KG1 (cell line): ENCODE measurements around the gene ZCCHC24.
"Not testable (repeated sequence)": the region's sequence is repeated elsewhere in the genome, so short reads cannot be mapped to it uniquely, and the experiment has no call there.

Source experiments
- DNase-seq: peaks from one replicate; lab custom pipeline; 2025; lab: John Stamatoyannopoulos, UW

Gene ZCCHC24

DNA sequence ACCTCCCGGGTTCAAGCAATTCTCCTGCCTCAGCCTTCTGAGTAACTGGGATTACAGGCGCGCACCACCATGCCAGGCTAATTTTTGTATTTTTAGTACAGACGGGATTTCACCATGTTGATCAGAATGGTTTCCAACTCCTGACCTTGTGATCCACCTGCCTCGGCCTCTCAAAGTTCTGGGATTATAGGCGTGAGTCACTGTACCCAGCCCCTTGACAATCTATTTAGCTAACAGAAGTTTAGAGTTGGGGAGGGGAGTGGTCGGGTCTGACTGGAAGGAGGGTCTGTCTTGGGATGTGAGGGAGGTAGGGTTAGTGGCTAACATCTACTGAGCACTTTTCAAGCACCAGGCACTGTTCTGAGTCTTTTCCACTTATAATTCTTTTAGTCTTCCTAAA is 27.0 kb upstream of the ZCCHC24 start:
- DNase-seq = no peak

DNA sequence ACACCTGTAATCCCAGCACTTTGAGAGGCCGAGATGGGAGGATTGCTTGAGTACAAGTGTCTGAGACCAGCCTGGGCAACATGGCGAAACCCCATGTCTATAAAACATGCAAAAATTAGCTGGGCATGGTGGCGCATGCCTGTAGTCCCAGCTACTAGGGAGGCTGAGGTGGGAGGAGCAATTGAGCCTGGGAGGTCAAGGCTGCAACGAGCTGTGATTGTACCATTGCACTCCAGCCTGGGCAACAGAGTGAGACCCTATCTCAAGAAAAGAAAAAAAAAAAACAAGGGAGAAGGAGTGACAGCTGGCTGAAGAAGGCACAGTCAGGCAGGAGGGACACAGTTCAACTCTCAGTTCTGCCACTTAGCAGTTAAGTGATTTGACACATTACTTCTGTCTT is 26.4 kb upstream of the ZCCHC24 start:
- no peak for DNase-seq

GRCh38 chr10:79470096-79470495 is 24.7 kb upstream of the ZCCHC24 start:
- DNase-seq = no peak

DNA sequence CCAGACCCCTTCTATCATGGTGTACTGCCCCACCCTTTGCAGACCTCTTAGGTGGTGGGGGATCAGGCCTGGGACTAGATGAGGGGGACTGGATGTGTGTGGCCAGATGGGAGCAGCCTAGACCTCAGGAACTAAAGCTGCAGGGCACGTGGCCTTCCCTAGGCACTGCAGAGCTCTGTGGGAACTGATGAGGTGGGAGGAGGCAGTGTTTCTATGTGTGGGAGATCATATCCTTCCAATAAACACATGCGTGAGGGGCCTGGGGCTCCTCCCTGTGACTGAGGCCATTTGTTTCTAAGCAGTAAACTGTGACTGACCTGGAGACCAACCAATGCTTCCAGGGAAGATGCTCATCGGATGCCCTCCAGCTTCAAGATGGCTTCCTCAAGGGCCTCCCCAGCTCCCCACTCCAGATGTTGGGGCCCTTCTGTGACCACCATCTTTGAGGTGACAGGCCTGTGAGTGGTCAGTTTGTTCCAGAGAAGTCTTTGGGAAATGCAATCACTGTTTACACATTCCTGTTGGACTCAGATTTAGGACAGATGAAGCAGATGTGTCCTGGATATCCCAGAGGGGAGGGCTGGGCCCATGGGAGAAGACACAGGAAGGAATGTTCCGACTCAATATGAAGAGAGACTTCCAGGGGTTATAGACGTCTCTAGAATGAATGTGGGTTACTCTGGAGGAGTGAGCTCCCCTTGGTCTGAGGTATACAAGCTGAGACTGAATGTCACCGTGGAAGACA is 23.6 kb upstream of the ZCCHC24 start:
- no peak for DNase-seq

- DNase-seq = no peak
Observed at GRCh38 chr10:79468015-79468560, 22.7 kb upstream of the ZCCHC24 start.

DNA sequence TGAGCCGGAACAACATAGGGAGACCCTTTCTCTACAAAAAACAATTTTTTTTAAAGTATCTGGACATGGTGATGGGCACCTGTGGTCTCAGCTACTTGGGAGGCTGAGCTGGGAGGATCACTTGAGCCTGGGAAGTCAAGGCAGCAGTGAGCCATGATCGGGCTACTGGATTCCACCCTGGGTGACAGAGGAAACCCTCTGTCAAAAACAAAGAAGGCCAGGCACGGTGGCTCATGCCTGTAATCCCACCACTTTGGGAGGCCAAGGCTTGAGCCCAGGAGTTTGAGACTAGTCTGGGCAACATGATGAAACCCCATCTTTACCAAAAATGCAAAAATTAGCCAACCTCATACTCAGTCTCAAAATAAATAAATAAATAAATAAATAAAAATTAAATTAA is 19.9 kb upstream of the ZCCHC24 start:
- DNase-seq = no peak

DNA sequence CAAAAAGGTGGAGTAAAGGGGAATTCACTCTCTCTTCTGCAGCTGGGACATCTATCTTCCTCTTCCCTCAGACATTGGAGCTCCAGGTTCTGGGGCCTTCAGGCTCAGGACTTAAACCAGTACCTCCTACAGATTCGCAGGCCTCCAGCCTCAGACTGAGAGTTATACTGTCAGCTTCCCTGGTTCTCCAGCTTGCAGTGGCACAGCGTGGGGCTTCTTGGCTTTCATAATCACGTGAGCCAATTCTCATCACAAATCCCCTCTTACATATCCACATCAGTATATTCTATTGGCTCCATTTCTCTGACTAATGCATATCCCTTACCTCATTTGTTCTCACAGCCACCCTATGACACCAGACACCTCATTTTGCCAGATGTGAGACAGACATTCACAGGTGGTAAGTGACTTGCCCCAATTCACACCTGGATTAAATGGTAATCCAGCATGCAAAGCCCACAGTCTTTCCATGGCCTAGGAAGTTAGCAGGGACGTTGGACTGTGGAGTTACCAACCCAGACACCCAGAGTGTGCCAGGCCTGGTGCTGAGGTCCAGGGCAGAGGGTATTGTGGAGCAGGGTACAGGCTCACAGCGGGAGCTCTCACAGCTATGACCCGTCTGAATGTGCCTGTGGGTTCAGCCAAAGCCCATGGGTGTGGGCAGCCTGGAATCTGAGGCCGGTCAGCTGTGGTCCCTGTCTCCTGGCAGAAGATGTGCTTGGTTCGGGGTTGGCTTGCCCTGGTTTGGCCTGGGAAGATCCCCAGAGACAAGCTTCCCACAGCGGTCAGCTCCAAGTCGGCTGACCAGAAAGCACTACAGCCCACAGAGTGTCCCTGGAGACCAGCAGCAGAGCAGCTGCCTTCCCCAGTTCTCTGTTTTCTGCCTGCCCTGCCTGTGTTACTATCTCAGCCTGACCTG is 18.4 kb upstream of the ZCCHC24 start:
- DNase-seq = no peak

DNA sequence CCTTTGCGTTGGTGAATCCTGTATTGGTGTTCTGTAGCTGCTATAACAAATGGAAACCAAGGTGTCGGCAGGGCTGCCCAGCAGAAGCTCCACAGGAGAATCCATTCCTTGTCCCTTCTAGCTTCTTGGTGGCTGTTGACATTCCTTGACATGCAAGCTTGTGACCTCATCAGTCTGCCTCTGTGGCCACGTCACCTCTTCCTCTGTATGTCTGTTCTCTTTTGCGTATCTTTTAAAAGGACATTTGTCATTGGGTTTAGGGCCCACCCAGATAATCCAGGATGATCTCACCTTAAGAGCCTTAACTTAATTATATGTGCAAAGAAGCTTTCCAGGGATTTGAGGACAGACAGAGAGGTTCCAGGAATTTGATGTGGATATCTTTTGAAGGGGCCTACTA is 15.3 kb upstream of the ZCCHC24 start:
- DNase-seq = no peak

GRCh38 chr10:79459243-79459642 is 13.8 kb upstream of the ZCCHC24 start:
- no peak for DNase-seq

DNA sequence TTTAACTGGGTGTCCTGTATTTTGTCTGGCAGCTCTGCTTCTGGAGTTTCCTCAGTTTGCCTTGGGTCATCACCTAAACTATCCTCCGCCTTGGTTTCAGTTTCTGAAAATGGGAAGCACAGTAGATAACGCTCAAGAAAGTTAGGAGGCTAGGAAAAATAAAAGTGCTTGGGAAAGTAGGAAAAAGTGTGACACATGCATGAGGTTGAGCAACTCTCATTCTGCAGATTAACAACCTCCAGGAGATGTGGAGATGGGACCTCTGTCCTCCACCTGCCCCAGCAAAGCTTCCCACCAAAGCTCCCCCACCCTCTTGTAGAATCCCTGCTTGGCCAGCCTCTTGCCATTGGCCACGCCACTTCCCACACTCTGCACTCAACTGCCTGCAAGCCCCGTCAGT is 13.1 kb upstream of the ZCCHC24 start:
- no peak for DNase-seq

GRCh38 chr10:79457256-79457785 is 11.9 kb upstream of the ZCCHC24 start:
- DNase-seq = no peak

GRCh38 chr10:79454259-79454658 is 8.8 kb upstream of the ZCCHC24 start:
- DNase-seq = no peak

DNA sequence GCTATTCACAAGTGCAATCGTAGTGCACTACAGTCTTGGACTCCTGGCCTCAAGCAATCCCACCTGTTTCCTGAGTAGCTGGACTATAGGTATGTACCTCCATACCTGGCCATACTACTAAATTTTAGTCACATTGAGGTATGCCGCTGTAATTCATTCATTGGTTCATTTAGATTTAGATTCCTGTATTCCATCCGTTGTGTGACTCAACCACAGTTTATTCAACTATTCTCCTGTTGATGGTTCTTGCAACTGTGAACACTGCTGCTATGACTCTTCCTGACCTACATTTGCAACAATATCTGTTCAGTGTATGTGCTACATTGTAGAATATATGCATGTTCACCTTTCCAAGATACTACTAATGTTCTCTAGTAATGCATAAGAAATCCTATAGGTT is 8.0 kb upstream of the ZCCHC24 start:
- DNase-seq = no peak

- no peak for DNase-seq
Observed at GRCh38 chr10:79452174-79452611, 6.8 kb upstream of the ZCCHC24 start.

DNA sequence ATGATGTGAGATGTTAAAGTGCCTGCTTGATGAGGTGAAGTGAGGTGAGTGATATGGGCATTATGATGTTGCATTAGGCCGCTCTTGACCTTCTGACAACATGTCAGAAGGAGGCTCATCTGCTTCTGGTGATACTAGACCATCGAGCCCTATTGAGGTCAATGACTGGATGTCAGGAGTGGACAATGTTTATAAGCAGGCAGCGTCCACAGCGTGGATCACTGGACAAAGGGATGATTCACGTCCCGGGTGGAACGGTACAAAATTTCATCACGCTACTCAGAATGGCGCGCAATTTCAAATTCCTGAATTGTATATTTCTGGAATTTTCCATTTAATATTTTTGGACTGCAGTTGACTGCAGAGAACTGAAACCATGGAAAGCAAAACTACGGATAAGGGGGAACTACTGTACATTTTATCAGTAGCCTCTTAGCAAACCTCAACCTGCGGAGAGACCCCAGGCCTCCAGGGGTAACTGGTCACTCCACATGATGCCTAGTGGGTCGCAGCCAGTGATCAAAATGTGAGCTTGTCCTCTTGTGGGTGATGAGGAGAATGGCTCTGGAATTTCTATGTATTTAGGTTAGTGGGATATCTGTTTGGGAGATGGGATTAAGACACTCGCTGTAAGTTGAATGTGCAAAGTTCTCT is 5.7 kb upstream of the ZCCHC24 start:
- no peak for DNase-seq

DNA sequence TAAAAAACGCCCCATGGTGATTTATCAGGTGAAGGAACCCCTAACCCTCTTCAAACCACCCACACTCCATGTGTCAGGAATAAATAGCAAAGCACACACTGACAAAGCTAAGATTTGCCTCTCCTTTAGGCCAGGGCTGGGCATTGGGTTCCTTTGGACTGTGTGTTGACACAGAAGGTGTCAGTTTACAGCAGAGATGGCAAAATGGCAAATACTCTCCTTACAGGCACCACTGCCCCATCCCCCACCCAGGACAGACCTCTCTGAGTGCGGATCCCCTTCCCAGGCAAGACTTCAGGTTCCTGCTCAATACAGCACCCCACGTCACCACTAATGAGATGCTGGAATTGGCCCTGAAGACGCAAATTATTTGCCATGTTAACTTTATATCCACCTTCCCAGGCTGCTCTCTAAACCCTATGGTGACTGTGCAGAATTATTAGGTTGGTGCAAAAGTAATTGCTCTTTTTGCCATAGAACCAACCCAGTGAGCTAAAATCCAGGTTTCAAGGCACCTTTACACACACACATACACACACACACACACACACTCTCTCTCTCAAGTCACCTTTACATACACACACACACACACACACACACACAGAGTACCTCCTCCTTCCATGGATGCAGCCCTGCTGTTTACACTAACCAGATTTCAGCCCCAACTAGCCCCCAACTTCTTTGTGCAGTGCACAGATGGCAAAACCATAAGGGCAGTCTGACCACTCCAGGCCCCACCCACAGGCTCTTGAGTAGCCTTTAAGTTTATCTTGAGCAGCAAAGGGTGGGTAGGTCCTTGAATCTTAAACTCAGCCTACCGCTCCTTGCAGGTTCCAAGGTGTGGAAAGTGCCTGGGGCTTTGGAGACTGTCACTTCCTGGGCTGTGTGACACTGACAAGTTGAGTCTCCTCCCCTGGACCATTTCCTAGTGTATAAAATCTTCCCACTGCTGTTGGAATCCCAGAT is 4.0 kb upstream of the ZCCHC24 start:
- no peak for DNase-seq

- DNase-seq = no peak
Observed at GRCh38 chr10:79448732-79449049, 3.3 kb upstream of the ZCCHC24 start.

DNA sequence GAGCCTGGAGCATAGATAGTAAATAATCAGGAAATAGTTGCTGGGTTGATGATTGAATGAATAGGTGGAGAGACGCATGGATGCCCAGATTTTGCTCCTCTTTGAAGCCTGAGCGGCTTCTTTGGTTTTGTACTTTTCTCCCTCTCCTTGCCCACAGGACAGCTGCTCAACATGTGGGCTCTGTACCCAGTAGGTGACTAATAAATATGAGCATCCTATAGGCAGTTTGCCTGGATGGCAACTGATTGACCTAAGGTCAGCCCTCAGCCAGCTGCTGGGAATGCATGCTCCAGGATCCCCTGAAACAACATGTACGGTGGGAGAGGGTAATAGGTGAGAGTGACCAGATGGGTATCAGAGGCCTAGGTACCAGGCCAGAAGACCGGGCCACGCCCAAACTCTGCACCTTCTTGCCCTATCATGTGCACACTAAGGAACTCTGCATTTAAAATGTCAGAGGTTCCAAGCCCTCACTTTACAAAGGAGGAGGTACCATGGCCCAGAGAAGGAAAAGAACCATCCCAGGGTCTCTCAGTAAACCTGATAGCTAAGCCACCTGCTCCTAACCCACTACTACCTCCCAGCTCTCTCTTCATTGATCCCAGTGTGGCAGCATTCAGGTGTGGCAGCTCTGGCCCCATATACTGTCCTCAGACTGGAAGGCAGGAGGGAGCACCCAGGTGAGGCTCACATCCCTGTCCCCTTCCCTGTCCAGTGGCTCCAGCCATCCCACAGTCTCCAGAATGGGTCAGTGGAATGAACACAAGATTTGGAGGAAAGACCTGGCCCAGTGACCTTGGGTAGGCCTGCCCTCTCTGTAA is 2.7 kb upstream of the ZCCHC24 start:
- DNase-seq = no peak

DNA sequence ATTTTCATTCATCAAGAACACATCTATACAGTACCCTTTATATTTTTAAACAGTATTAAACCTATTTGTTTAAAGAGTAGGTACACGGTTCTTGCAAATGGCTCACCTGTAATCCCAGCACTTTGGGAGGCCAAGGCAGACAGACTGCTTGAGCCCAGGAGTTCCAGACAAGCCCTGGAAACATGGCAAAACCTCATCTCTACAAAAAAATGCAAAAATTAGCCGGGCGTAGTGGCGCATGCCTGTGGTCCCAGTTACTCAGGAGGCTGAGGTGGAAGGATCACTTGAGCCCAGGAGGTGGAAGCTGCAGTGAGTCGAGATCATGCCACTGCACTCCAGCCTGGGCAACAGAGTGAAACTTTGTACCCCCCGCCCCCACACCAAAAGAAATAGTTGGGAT is 1.8 kb upstream of the ZCCHC24 start:
- not testable (repeated sequence) for DNase-seq

DNA sequence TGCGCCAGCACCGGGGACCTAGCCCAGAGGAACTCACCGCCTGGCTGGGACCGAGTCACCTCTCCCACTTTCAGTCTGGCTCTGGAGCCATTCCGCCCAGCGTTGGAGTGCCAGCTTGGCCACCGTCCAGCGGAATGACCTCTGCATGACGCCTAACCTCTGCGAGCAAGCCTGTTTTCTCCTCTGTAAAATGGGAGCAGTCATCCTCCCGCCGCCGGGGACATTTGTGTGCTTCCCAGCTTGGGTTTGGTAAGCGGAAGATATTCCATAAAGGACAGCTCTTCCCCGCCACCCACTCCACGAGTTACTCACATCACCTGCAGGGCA is 1.3 kb upstream of the ZCCHC24 start:
- no peak for DNase-seq
